ENCODE results near the gene PRKCA. TPM values are rescaled to one million over a fixed set of nuclear protein-coding genes. Genes with fewer than 3 reads are reported as not detected.

The PRKCA gene
- total and polyA plus RNA-seq, 2 donors (not counting 3 experiments of a cell fraction or from before 2014, with no cell fraction given) = 7.5 to 34.2 TPM

GRCh38 chr17:66507103-66507923, 204.9 kb downstream of the PRKCA start:
- H4K20me1 ChIP-seq (replicated peaks; ENCODE audit: control insufficient read depth, extremely low read depth, insufficient read depth, low read length) = no peaks in the 10 kb centered on the region
- BruUV-seq (replicated peaks) = no TSS peak
- no peaks in the 10 kb centered on the region for H3K27me3 ChIP-seq (ENCODE audit: control insufficient read depth in 2 of 2, insufficient read depth in 2 of 2, low read length in 2 of 2)
- peak overlapping the region; percentile 15 for H3K27ac ChIP-seq (ENCODE audit: insufficient read depth, low read depth, low read length)
- TF ChIP-seq MAX (IDR thresholded peaks at IDR 0.05; ENCODE audit: insufficient read depth, insufficient read length) (no peak), GATA2 (IDR thresholded peaks at IDR 0.05; ENCODE audit: insufficient read depth, insufficient read length, low read depth, low read length) (no peak), JUN (IDR thresholded peaks at IDR 0.05; ENCODE audit: borderline replicate concordance, insufficient read depth, insufficient read length, low read depth) (peak; percentile 53), FOS (IDR thresholded peaks at IDR 0.05; ENCODE audit: borderline replicate concordance, insufficient read depth, low read length) (peak; percentile 63), POLR2A (IDR thresholded peaks at IDR 0.05; ENCODE audit: low read depth, low read length) (no peak), MYC (IDR thresholded peaks at IDR 0.05; ENCODE audit: low read depth, low read length) (no peak)
- H3K9me1 ChIP-seq (replicated peaks; ENCODE audit: control insufficient read depth, extremely low read depth, insufficient read depth, low read length) = no peaks in the 10 kb centered on the region
- H2AFZ ChIP-seq (ENCODE audit: low read depth, low read length) = no peak overlapping the region
- peaks cover 20% of the 10 kb centered on the region for H3K4me1 ChIP-seq (ENCODE audit: control insufficient read depth, extremely low read depth, insufficient read depth, low read length)
- DNase-seq (ENCODE audit: low read depth, low spot score) (peak; percentile 69), FAIRE-seq (peak; percentile 67)
- H3K4me3 ChIP-seq (replicated peaks in 1 of 3; ENCODE audit: insufficient read depth in 1 of 3, low read depth in 1 of 3, low read length in 3 of 3) = no peak overlapping the region
- dilution Hi-C loops (cut with MboI; ENCODE audit: extremely low pct_ligation_motif_present, low sequenced_read_pairs) = no loop called here
- H3K4me2 ChIP-seq (ENCODE audit: insufficient read depth, low read length) = no peak overlapping the region
- H3K9me3 ChIP-seq (replicated peaks; ENCODE audit: control insufficient read depth, insufficient read depth, low read length) = no peaks in the 10 kb centered on the region
- no peaks in the 10 kb centered on the region for H3K36me3 ChIP-seq (ENCODE audit: control insufficient read depth in 2 of 2, extremely low read depth in 1 of 2, insufficient read depth in 2 of 2, low read length in 2 of 2)
- ChIA-PET CTCF (interaction anchor here (0.7 to 2.1 kb wide), 7 partner anchors 9 to 60 kb away, joined by 3 to 15 read pairs (median 5); no protein-coding TSS in a partner anchor), POLR2A (no interaction called here)
- intact Hi-C loops (cut with micrococcal nuclease) = loop anchor here (1.0 kb wide), 1 partner anchor 43 kb away; no protein-coding TSS in a partner anchor
- no peak overlapping the region for H3K9ac ChIP-seq (replicated peaks; ENCODE audit: extremely low read depth, insufficient read depth, low read length)
- peaks cover 3% of the 10 kb centered on the region for H3K79me2 ChIP-seq (ENCODE audit: control insufficient read depth, insufficient read depth, low read length)

Data from endothelial cell of umbilical vein (primary cell).